Measurements from ENCODE around the gene ENTREP1. TPM values are rescaled to one million over a fixed set of nuclear protein-coding genes. Genes with fewer than 3 reads are reported as not detected.

The ENTREP1 gene
- total and polyA plus RNA-seq, 2 experiments from 2014 or later, result 0.94 to 2.2 TPM

DNA sequence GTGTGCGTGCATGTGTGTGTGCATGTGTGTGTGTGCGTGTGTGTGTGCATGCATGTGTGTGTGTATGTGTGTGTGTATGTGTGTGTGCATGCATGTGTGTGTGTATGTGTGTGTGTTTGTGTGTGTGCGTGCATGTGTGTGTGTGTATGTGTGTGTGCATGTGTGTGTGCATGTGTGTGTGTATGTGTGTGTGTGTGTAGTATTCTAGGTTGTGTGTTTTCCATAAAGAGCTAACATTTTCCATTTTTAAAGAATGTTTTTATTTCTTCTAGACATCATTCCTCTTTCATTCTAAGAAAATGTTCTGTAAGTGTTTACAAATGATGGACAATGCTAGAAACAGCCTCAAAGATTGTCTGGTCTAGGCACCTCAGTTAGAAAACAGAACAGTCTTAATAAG is 15.6 kb downstream of the ENTREP1 start:
- no peak for DNase-seq (ENCODE audit: low spot score)
- 0% methylated on average over 2 of the region's 3 CpGs for WGBS (ENCODE audit: low lambda C conversion rate, missing lambda C conversion rate)
- H3K4me1 ChIP-seq (ENCODE audit: insufficient read depth), result no peaks in the 10 kb centered on the region
- no peaks in the 10 kb centered on the region for H3K27me3 ChIP-seq
- H3K9me2 ChIP-seq (replicated peaks; ENCODE audit: insufficient read depth), result no peaks in the 10 kb centered on the region
- no peak overlapping the region for H3K4me3 ChIP-seq
- TF ChIP-seq EZH2phosphoT487 (IDR thresholded peaks at IDR 0.05; ENCODE audit: low read depth, severe bottlenecking, unreplicated experiment) (no peak), CTCF (IDR thresholded peaks at IDR 0.05; ENCODE audit: poor library complexity) (no peak), EZH2 (IDR thresholded peaks at IDR 0.05; ENCODE audit: borderline replicate concordance) (no peak)
- H3K79me2 ChIP-seq, result no peaks in the 10 kb centered on the region
- H3K36me3 ChIP-seq (replicated peaks; ENCODE audit: insufficient read depth, low read depth), result no peaks in the 10 kb centered on the region
- no peaks in the 10 kb centered on the region for H3K9me3 ChIP-seq (ENCODE audit: low read depth)
- H2AFZ ChIP-seq, result no peak overlapping the region
- no peaks in the 10 kb centered on the region for H4K20me1 ChIP-seq (ENCODE audit: insufficient read depth, poor library complexity, severe bottlenecking)
- H3K4me2 ChIP-seq, result no peak overlapping the region
- no peak overlapping the region for H3K27ac ChIP-seq

DNA sequence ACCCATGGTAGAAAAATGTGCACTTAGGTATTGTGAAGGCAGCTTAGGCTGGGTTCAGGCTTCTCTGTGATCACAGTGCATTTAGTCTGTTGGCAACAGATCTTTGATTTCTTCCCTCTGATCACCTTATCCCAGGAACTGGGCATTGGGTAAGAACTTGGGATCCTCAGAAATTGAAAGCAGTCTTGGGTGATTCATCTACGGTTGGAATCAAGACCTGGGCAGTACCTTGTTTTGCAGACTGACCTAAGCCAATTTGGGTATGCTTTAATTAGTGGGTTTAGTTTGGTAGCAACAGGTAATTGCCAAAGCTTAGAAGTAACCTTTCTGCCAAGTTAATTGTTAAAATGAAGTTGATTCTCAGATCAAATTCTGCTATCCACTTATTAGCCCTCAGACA is 17.8 kb downstream of the ENTREP1 start:
- no peak for DNase-seq (ENCODE audit: low spot score)
- Histone ChIP-seq H3K4me3 (no peak overlapping the region), H3K9me2 (replicated peaks; ENCODE audit: insufficient read depth) (no peaks in the 10 kb centered on the region), H3K36me3 (replicated peaks; ENCODE audit: insufficient read depth, low read depth) (no peaks in the 10 kb centered on the region), H3K27ac (no peak overlapping the region), H3K4me1 (ENCODE audit: insufficient read depth) (no peaks in the 10 kb centered on the region), H3K4me2 (no peak overlapping the region), H2AFZ (no peak overlapping the region), H4K20me1 (ENCODE audit: insufficient read depth, poor library complexity, severe bottlenecking) (no peaks in the 10 kb centered on the region), H3K27me3 (no peaks in the 10 kb centered on the region), H3K79me2 (no peaks in the 10 kb centered on the region), H3K9me3 (ENCODE audit: low read depth) (no peaks in the 10 kb centered on the region)
- no peak for TF ChIP-seq CTCF (IDR thresholded peaks at IDR 0.05; ENCODE audit: poor library complexity)
- no peak for TF ChIP-seq EZH2phosphoT487 (IDR thresholded peaks at IDR 0.05; ENCODE audit: low read depth, severe bottlenecking, unreplicated experiment)
- no peak for TF ChIP-seq EZH2 (IDR thresholded peaks at IDR 0.05; ENCODE audit: borderline replicate concordance)
- WGBS (ENCODE audit: low lambda C conversion rate, missing lambda C conversion rate), result 77% methylated on average over 1 of the region's 1 CpG

GRCh38 chr9:69344459-69344858 is 19.4 kb downstream of the ENTREP1 start:
- Histone ChIP-seq H3K9me3 (ENCODE audit: low read depth) (no peaks in the 10 kb centered on the region), H3K9me2 (replicated peaks; ENCODE audit: insufficient read depth) (no peaks in the 10 kb centered on the region), H3K27ac (no peak overlapping the region), H4K20me1 (ENCODE audit: insufficient read depth, poor library complexity, severe bottlenecking) (no peaks in the 10 kb centered on the region), H3K4me1 (ENCODE audit: insufficient read depth) (no peaks in the 10 kb centered on the region), H3K4me3 (no peak overlapping the region), H3K36me3 (replicated peaks; ENCODE audit: insufficient read depth, low read depth) (no peaks in the 10 kb centered on the region), H3K4me2 (no peak overlapping the region), H3K27me3 (no peaks in the 10 kb centered on the region), H2AFZ (no peak overlapping the region), H3K79me2 (no peaks in the 10 kb centered on the region)
- TF ChIP-seq EZH2phosphoT487 (IDR thresholded peaks at IDR 0.05; ENCODE audit: low read depth, severe bottlenecking, unreplicated experiment) (no peak), CTCF (IDR thresholded peaks at IDR 0.05; ENCODE audit: poor library complexity) (no peak), EZH2 (IDR thresholded peaks at IDR 0.05; ENCODE audit: borderline replicate concordance) (no peak)
- 78% methylated on average over 4 of the region's 4 CpGs for WGBS (ENCODE audit: low lambda C conversion rate, missing lambda C conversion rate)
- no peak for DNase-seq (ENCODE audit: low spot score)
